Measurements from ENCODE around the gene MAP4.

GRCh38 chr3:47817609-47818008 is 198.6 kb downstream of the MAP4 start:
- TF ChIP-seq CTCF (IDR thresholded peaks at IDR 0.05; ENCODE audit: low read depth, low read length, poor library complexity, severe bottlenecking) (no peak), EZH2phosphoT487 (IDR thresholded peaks at IDR 0.05; ENCODE audit: borderline replicate concordance, low read length) (no peak)
